Measurements from ENCODE around the gene NXN.
"Not testable (repeated sequence)": the region's sequence is repeated elsewhere in the genome, so short reads cannot be mapped to it uniquely, and the experiment has no call there.

Gene NXN

DNA sequence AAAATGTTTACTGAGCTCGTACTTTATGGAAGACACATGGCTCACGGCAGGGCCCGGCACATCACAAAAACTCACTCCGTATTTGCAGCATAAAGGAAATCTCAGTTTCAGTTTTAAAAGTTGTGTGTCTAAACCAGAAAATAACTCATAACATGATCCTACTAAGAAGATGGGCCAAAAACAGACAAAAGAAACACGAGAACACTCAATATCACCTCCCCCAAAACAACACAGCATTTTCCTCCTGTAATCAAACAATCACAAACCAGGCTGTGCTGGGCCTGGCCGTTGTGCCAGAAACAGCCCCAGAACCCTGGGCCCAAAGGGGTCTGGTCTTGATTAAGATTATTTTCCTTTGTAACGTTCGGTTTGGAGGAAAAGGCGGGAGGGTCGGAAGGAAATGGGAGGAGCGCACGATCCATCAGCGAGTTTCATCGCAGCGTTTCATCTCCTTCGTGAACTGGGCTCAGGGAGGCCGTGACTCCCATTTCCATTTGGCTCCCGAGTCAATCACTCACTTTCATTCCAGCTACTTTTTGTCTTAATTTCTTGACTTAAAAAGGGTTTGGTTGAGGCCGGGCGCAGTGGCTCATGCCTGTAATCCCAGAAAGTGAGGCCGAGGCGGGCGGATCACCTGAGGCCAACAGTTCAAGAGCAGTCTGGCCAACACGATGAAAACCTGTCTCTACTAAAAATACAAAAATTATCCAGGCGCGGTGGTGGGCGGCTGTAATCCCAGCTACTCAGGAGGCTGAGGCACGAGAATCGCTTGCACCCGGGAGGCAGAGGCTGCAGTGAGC, 61.4 kb downstream of the NXN start:
- no peak for DNase-seq (ENCODE audit: low read depth in 3 of 3)

DNA sequence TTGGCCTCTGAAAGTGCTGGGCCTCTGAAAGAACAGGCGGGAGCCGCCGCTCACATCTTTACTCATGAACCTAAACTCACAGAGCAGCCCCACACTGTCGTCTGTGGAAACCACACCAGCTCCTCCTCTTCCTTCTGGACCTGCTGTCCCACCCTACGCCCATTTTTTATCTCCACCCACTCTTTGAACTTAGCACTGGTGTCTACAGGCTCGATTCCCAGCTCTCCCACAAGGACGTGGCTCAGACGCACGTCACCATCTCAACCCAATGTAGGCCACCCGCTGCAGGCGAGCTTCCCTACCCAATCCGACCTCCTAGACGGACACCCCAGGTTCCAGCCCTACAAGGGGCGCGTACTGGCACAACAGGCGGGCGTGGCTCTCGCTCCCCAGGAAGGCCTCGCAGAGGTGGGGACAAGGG, 62.2 kb downstream of the NXN start:
- no peak for DNase-seq (ENCODE audit: low read depth in 3 of 3)

DNA sequence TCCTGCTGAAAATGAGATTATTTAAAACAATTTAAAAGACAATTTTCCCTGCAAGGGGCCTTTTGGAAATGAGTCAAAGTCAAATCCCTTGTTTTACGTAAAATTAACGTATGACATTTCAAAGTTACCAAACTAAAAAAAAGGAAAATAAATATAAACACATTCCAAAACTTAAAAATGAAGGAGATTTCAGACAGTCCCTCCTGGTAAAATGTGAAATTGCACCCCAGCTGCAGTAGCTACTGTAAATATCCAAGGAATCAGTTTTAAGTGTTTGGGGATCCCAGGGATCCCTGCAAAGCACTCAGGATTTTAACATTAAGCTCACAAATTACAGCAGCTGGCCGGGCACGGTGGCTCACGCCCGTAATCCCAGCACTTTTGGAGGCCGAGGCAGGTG, 63.3 kb downstream of the NXN start:
- DNase-seq (ENCODE audit: low read depth in 3 of 3) = no peak

DNA sequence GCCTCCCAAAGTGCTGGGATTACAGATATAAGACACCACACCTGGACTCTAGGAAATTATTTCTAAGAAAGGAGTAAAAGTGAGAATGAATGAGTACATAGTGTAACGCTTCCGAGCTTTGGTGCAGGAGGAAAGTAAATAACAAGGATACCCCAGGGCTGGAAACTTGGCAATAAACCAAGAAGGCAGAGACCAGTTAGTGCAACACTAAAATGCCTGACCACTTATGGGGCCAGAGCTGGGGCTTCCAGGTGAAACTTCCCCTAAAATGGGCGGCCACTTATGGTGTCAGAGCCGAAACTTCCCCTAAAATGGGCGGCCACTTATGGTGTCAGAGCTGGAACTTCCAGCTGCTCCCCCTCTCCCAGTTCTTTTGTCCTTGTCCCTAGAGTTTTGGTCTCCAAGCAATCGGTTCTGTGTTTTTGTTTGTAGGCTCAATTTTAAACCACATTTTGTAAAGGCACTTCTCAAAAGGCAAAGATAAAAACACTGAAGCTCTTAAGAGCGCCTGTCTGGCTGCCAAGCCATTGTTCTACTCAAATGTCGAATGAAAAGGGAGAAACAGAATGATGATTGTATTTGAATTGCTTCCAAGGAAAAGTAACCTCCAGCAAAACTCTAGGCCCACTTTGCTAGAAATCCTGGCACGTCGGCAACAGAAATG, 63.9 kb downstream of the NXN start:
- no peak for DNase-seq (ENCODE audit: low read depth in 3 of 3)

DNA sequence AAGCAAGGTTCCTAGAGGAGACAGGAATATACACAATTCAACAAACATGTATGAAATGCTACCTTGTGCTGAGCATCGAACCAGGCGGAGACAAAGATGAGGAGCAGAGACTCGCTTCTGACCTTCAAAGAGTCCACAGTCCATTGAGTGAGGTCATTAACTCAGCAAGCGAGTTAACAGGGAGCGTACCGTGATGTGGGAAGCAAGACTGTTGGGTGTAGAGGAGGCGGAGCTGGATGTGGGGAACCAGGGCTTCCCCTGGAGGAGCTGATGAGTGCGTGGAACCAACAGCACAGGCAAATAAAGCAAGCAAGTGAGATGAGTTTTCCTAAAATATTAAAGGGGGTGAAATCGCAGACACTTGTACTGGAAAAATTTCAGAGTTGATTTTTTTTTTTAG, 65.0 kb downstream of the NXN start:
- no peak for DNase-seq (ENCODE audit: low read depth in 3 of 3)

DNA sequence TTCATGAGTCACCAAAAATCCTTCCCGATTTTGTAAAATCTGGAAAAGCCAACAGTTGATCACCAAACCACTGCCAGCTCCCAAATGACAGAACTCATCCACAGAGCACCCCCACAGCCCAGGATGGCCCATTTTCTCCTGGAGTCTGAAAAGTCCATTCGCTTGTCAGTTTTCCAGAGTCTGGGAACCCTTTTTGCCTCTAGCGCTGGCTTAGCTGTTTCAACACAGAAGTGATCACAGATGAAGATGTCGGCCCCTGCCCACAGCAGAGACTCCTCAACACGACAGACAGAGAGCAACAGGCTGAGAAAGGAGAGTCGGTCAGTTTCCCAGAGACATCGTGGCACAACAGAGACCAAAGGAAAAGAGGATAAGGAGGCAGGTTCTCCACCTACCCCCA, 66.4 kb downstream of the NXN start:
- no peak for DNase-seq (ENCODE audit: low read depth in 3 of 3)

DNA sequence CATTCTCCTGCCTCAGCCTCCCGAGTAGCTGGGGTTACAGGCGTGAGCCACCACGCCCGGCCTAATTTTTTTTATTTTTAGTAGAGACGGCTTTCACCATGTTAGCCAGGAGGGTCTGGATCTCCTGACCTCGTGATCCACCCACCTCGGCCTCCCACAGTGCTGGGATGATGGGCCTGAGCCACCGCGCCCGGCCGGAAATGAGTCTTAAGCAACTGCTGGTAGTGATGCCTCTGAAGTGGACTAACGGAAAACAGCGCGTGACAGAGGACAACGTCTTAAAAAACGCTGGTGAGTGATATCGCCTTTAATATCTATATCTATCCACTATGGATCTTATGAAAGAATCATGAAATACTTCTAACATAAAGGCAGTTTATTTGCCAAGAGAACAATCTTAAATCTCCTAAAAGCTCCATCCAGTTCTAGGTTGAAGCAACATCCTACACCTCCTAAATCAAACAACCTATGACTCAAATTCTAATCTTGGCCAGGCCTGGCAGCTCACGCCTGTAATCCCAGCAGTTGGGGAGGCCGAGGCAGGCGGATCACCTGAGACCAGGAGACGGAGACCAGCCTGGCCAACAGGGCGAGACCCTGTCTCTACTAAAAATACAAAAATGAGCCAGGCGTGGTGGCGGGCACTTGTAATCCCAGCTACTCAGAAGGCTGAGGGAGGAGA, 69.8 kb downstream of the NXN start:
- no peak for DNase-seq (ENCODE audit: low read depth in 3 of 3)

DNA sequence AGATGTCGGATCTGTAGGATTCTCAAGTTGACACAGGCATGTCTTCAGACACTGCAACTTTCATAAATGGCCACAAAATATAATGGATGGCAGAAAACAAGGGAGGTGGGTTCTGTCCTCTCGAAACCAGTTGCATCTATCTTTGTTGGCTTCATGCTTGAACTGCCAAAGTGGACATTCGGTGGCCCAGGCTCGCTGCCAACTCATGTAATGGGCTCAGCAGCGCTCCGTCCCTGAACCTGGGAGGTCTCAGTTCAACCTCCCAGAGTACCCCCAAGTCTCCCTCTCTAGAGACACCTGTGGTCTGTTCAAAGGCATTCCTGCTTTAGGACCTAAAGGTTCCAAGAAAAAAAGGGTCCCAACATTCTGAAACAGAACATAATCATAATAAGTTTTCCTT, 71.9 kb downstream of the NXN start:
- DNase-seq (ENCODE audit: low read depth in 3 of 3) = no peak

DNA sequence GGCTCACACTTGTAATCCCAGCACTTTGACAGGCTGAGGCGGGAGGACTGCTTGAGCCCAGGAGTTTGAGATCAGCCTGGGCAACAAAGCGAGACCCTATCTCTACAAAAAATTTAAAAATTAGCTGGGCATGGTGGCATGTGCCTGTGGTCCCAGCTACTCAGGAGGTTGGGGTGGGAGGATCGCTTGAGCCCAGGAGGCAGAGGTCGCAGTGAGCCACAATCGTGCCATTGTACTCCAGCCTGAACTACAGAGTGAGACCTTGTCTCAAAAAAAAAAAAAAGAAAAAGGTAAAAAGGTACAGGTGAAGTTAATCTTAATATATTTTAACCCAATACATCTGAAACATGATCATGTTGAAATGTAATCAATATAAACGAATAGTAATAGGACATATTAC, 73.9 kb downstream of the NXN start:
- not testable (repeated sequence) for DNase-seq (ENCODE audit: low read depth in 3 of 3)

DNA sequence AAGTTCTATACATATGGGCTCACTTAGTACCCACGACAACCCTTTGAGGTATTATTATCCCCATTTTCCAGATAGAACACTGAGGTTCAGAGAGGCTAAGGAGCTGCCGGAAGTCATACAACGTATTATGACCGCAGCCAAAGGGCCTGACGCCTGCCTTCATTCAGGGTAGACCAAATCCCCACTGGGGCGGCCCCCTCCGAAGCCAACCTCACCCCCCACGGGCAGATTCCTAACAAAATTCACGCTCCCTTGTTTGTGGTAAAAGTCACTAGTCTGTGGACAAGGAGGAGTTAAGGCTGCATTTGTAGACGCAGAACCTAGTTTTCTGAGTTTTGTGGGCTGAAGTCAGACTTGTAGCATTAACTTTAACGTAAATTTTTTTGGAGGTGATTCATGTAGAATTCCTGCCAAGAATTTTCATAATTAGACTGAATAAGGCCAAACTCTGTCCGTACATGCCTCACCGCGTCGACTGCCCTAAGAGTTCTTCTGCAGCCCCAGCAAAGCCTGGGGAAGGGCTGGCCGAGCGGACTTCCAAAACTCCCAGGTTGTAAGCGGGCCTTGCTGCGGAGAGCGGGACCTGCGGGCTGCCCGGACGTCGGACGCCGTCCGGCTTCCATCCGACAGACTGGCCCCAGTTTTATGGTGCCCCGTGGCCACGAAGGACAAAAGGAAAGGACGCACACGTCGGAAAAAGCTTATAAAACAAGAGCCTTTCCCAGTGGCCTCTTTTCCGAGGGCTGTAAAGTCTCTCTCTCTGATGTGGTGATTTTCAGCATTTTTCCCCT, 75.7 kb downstream of the NXN start:
- DNase-seq (ENCODE audit: low read depth in 3 of 3) = no peak

DNA sequence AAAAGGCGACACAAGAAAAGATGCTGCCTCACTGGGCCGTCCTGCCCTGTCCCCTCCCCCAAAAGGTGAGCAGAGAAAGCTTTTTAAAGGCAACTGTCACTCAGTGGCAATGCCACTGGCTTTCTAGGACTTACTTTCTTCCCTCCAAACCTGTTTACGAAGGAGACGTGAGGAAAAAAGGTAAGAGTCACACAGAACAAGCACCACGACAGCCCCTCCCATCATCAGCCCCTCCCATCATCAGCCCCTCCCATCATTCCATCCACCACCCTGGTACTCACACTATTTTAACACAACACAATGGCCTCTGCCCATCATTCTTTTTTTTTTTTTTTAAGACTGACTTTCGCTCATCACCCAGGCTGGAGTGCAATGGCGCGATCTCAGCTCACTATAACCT, 77.1 kb downstream of the NXN start:
- no peak for DNase-seq (ENCODE audit: low read depth in 3 of 3)

DNA sequence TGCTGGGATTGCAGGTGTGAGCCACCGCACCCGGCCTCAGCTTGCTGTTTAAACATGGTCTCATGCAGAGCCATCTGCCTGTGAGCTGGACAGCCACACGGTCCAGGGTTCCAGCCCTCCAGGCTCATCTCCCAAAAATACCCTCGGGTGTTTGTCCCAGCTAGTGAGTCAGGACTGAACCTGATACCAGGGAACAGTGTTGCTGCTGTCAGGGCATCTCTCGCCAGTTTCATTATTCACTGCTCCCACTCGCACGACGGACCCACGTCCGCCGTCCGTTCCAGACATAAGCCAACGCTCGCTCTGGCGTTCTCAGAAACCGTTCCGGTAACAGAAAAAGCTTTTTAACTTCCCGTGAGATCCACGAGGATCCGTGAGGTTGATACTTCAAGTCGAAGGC, 77.6 kb downstream of the NXN start:
- DNase-seq (ENCODE audit: low read depth in 3 of 3) = no peak

DNA sequence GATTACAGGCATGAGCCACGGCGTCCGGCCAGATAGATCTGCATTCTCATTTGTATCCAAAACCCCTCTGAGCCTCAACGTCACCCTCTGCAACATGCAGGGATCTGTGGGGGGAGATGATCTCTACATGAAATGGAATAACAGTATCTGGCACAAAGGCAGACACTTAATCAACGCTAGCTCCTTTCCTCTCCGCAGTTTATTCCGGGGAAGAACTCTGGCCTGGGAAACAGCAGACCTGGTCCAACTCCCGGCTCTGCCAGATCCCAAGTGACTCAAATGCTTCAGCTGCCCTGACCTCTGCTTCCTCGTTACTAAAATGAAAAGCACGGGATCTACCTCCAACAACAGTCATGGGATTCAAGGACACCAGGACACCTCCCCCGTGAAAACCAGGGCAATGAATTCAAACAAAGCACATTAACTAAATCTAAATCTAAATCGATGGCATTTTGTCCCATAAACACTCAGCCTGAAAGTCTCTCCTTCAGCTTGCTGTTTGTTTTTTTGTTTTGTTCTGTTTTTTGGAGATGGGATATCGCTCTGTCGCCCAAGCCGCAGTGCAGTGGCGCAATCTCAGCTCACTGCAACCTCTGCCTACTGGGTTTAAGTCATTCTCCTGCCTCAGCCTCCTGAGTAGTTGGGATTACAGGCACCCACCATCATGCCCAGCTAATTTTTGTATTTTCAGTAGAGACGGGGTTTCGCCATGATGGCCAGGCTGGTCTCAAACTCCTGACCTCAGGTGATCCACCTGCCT, 78.2 kb downstream of the NXN start:
- DNase-seq (ENCODE audit: low read depth in 3 of 3) = no peak

DNA sequence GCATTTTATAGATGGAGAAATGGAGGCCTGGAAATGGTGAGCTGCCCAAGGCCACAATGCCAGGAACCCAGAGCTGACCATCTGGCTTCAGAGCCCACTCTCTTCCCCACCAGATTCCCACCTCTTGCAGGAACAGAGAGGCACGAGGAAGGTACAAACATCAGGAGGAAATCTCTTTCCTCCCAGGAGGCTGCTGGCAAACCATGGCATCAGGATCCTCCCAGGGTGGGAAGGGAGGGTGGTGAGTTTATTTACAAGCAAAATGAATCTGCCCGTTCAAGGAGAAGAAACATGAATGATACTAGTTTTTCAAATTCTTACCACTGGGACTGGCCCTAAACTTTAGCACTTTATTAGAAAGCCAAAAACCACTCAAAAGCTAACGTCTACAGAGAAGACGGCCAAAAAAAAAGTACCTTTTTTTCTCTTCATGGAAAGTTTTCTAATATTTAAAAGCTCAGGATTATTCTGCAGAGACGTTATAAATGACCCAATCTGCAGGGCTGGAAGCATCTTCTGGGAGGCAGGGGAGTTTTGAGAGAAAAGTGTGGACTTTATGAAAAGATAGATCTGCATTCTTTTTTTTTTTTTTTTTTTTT, 79.1 kb downstream of the NXN start:
- DNase-seq (ENCODE audit: low read depth in 3 of 3) = no peak

DNA sequence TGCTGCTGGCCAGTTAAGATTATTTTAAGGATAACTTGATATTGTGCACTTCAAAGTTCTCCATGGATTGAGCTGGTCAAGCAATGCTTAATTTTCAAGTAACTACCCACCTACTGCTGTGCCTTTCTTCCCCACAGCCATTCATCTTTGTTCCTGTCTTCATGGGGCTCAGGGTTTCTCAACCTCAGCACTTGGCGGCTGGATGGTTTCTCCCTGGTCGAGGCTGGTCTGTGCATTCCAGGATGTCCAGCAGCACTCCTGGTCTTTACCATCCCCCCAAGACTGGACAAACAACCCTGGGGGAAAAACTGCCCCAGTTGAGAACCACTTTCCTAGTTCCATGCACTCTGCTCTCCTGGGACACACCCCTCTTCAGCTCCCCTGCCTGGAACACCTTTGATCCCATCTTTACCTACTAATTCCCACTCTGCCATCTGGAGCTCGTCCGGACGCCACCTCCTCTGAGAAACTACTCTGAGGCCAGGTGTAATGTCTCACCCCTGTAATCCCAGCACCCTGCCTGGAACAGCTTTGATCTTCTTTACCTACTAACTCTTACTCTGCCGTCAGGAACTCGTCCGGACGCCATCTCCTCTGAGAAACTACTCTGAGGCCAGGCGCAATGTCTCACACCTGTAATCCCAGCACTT, 81.5 kb downstream of the NXN start:
- DNase-seq (ENCODE audit: low read depth in 3 of 3) = no peak

DNA sequence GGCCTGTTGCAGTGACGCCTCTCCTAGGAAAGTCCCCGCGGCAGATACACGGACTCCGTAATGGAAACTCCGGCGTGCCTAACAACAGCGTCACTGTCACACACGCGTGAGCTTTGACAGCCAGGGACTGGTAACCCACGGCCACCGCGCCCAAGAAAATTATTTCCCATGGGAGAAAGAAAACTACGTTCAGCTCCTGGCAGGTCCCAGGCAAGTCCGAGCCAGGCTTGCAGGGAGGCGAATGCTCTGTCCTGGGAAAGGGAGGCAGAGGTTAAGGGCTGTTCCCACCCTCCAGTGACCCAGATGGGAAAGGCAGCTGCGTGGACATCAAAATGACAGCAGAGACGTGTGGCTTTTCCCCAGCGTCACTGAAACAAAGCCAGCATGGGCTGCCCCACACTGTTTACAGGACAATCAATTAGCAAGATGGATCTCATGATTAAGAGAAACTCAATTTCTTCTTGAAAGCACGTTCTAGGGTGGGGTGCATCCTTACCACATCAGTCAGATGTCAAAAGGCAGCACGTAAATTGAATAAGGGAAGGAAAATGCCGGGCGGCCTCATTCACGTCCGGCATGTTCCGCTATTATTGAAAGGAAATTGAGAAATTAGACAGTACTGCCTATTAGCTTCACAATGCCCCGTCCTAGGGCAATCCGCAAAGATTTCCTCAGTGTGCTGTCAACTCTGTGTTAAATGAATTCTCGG, 82.5 kb downstream of the NXN start:
- no peak for DNase-seq (ENCODE audit: low read depth in 3 of 3)

DNA sequence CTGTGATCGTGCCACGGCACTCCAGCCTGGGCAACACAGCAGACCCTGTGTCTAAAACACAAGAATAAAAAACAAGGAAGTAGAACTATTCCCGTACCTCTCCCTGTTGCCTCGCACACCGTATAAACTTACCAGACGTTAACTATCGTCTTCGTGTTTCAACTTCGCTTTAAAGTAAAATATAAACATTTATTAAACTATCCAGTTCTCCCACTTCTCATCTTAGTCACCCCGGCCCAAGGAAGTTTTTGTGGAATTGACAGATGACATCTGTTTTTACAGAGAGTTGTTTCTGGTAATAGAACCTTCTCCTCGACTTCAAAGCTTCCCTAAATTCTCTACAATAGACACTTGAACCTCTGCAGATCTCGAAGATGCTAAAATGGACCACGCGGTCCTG, 83.1 kb downstream of the NXN start:
- no peak for DNase-seq (ENCODE audit: low read depth in 3 of 3)

DNA sequence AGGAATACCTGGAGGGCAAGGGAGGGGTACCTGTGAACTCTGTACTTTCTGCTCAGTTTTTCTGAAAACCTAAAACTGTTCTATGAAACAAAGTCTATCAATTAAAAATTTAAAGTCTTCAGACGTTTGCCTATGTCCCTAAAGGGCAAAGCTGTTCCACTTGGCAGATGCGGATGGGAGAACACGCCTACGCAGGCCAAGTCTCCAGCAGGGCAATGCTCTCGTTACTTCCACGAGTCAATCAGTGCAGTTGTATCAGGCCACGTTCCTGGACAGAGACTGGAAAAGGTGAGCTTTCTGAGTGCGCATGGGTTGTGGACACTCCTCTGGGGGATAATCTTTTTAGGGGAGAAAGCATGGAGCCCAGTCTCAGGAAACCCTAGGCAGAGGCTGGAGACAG, 86.6 kb downstream of the NXN start:
- DNase-seq (ENCODE audit: low read depth in 3 of 3) = no peak

DNA sequence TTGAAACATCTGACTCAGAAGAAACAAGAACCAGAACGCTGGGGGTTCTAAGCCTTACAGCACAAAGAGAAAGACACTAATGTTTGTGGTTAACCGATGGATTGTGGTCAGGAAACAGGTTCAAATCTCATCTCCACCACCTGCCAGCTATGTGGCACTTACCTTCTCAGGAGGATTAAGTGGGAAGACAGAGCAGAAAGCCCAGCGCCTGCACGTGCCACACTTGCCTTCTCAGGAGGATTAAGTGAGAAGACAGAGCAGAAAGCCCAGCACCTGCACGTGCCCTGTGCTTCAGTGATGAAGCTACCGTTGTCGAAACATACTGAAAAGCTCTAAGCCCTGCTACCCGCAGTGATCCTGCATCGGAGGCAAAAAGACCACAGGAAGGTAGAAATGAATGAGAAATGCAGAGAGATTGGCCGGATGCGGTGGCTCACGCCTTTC, 90.6 kb downstream of the NXN start:
- no peak for DNase-seq (ENCODE audit: low read depth in 3 of 3)

All from stimulated activated CD4-positive, alpha-beta T cell treated with anti-CD3 and anti-CD28 coated beads, TNF-alpha, amount 100 ng/mL, for 4 hours (primary cell).